ENCODE results near the gene PLD4.

DNA sequence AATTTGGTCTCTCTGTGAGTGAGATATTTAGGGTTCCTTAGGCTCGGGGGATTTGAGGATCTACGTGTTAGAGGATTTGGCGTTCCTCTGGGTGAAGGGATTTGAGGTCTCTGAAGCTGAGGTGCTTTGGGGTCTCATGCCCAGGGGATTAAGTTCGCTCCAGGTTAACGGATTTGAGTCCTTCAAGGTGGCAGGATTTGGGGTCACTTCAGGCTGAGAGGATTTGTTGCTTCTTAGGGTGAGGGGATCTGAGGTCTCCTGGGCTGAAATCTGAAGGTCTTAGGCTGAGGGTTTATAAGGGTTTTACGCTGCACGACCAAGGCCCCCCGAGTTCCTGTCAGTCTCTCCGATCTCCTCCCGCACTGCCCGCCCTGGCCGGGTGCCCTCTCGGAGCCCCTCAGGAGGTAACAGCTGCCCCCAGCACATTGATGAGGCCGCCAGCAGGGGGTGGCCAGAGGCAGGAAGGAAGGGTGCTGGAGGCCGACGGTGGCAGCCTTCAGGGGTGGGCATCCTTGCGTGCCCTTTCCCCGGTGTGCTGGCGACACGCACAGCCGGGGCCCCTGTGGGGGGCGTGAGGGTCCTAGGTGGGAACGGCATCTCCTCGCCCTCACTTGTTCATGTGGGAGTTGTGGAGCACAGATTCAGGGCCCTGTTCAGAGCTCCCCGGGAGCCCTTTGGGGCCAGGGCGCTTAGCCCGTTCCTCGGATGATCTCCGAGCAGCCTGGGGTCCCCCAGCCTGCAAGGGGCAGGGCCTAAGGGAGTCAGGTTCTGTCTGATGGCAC, 45.3 kb upstream of the PLD4 start:
- TF ChIP-seq, protein P1, sequence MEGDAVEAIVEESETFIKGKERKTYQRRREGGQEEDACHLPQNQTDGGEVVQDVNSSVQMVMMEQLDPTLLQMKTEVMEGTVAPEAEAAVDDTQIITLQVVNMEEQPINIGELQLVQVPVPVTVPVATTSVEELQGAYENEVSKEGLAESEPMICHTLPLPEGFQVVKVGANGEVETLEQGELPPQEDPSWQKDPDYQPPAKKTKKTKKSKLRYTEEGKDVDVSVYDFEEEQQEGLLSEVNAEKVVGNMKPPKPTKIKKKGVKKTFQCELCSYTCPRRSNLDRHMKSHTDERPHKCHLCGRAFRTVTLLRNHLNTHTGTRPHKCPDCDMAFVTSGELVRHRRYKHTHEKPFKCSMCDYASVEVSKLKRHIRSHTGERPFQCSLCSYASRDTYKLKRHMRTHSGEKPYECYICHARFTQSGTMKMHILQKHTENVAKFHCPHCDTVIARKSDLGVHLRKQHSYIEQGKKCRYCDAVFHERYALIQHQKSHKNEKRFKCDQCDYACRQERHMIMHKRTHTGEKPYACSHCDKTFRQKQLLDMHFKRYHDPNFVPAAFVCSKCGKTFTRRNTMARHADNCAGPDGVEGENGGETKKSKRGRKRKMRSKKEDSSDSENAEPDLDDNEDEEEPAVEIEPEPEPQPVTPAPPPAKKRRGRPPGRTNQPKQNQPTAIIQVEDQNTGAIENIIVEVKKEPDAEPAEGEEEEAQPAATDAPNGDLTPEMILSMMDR (IDR thresholded peaks at IDR 0.05) = no peak
- no peak for TF ChIP-seq POLR2A (IDR thresholded peaks at IDR 0.05)
